NCI-H2171 (cell line): ENCODE measurements around the gene LRP11.
"Not testable (repeated sequence)": the region's sequence is repeated elsewhere in the genome, so short reads cannot be mapped to it uniquely, and the experiment has no call there.

Experiments used
- DNase-seq: peaks from one replicate; lab custom pipeline; 2025; lab: John Stamatoyannopoulos, UW

LRP11 gene

DNA sequence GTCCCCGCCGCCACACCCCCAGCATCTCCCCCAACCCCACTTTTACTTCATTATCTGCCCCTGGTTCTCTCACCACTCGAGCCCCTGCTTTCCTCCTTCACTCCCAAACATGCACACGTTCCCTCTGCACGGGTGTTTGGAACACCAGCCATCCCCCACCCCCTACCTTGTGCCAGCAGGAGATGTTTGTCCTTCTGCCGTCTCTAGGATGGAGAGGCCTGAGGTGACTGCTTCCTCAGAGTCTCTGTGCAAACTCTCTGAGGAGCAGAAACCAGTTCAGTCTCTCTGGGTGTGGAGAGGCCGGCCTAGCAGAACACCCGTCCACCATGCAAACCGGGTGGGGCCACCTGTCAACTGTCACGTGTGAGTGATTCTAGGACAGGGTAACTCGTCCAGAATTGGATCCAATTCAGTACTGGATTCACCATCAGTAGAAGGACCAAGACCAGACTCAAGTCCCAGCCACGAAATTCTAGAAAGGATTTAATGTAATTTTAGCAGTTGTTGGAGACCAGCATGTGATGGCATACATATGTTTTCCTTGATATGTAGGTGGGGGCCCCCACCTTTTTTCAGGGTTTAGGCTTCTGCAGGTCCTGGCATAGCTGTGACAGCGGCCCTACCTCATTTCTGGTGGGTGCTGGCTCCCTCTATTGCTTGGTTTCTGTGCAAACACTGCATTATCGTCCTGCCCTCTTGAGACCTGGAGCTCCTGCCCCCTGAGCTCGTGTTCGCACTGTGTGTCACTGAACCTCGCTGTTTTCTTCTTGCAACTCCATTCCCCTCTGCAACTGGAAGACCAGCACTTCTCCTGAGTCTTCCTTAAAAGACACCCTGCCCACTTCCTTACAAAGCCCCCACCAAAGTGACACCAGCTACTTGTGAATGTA, 33.9 kb upstream of the LRP11 start, which contains the start of gene RAET1E:
TSS of gene RAET1E (minus strand) at position 259 of the 890 bp plus-strand sequence. CDS start 7,212 bp downstream, outside the sequence.
- no peak for DNase-seq

GRCh38 chr6:149897015-149897697, 33.0 kb upstream of the LRP11 start:
- DNase-seq = no peak

DNA sequence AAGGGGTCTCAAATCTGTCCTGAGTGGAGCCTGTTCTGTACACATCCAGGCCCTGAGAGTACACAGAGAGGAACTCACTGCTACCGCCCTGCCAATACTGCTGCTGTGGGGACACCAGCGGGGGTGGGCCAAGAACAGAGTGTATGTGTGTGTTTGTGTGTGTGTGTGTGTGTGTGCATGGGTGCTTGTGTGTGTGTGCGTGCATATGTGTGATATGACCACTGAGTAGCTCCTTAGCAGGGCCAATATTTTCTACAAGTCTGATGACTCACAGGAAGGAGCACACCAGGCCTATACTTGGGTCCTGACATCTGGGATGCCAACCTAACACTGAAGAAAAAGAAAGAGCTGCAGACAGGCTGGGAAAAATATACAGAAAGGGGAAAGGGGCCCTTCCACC, 32.3 kb upstream of the LRP11 start:
- no peak for DNase-seq

DNA sequence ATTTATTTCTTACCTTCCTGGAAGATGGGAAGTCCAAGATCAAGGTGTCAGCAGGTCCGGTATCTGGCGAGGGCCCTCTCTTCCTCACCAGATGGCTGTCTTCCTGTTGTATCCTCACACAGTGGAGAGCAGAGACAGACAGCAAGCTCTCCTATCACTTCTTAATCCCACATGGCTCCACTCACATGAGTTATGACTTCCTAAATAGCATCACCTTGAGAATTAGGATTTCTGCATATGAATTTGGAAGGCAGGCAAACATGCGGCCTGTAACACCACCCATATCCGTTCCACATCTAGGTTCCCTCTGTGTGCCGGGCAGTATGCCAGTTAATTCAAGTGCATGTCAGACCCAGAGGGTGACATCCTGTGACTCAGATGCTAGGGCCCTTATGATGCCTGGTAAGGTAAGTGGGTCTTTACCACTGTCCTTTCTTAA, 31.7 kb upstream of the LRP11 start:
- DNase-seq = no peak

DNA sequence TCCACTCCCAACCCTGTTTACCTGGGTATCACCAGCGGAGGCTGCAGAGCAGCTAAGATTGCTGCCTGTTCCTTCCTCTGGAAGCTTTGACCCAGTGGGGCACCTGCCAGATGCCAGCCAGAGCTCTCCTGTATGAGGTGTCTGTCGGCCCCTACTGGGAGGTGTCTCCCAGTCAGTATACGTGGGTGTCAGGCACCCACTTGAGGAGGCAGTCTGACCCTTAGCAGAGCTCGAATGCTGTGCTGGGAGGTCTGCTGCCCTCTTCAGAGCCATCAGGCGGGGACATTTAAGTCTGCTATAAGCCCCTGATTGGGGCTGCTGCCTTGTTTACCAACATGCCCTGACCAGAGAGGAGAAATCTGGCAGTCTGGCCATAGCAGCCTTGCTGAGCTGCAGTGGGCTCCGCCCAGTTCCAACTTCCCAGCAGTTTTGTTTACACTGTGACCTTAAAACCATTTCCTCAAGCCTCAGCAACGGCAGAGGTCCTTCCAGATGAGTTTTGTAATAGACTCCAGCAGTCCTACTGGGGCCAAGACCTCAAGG, 31.0 kb upstream of the LRP11 start:
- no peak for DNase-seq

GRCh38 chr6:149891864-149892263, 27.7 kb upstream of the LRP11 start:
- DNase-seq = not testable (repeated sequence)

GRCh38 chr6:149891259-149891658, 27.1 kb upstream of the LRP11 start:
- no peak for DNase-seq

- DNase-seq = no peak
These were observed 26.5 kb upstream of the LRP11 start for GRCh38 chr6:149890629-149891045.

GRCh38 chr6:149889326-149889725, 25.2 kb upstream of the LRP11 start:
- no peak for DNase-seq

GRCh38 chr6:149888659-149889058, 24.5 kb upstream of the LRP11 start:
- no peak for DNase-seq

GRCh38 chr6:149888093-149888492, 23.9 kb upstream of the LRP11 start:
- DNase-seq = no peak

DNA sequence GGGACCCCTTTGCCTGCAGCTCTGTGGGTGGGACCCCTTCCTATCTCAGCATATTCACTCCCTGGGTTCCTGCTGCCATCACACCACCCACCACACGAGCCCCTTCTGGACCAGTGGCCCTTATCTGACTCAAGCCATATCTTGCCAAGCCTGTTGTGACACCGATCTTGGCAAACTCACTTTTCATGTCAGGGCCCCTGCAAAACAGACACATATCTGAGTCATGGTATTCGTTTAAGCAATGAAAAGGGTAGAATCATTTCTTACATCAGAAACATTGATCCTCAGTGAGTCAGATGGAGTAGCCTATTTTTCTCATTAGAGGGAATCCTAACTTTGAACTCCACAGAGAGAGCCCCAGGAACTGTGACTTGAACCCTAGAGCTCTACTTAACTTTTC, 23.2 kb upstream of the LRP11 start:
- no peak for DNase-seq

DNA sequence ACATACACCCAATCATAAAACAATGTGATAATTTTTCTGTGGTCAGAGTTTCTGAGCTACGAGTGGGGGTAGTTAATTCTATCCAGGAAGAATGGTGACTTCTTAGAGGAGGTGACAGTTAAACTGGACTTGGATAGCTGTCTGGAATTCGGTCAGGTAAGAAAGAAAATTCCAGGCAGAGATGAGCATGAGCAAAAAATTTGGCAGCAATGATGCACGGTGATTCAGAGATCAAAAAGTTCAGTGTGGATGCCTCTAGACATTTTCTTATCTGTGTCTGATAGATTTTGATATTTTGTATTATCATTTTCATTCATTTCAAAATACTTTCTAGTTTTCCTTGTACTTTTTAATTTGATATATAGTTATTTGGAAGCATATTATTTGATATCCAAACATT, 21.7 kb upstream of the LRP11 start:
- DNase-seq = no peak

GRCh38 chr6:149884617-149885016, 20.5 kb upstream of the LRP11 start:
- no peak for DNase-seq

- DNase-seq = no peak
These were observed 20.1 kb upstream of the LRP11 start for GRCh38 chr6:149884215-149884614.

GRCh38 chr6:149881860-149882259, 17.7 kb upstream of the LRP11 start:
- no peak for DNase-seq

GRCh38 chr6:149881066-149881766, 17.1 kb upstream of the LRP11 start:
- DNase-seq = no peak

DNA sequence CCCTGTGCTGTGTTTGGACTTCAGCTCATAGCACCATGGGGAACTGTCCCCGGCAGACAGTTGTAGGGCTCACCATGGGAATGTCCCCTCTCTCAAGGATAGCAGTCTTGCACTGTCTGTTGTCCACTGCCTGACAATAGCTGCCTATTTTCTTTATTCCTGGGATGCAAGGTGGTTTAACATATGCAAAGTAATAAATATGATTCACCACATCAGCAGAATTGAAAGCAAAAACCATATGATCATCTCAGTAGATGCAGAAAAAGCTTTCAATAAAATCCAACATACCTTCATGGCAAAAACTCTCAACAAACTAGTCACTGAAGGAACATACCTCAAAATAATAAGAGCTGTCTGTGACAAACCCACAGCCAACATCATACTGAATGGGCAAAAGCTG, 13.5 kb upstream of the LRP11 start:
- no peak for DNase-seq

- no peak for DNase-seq
These were observed 12.2 kb upstream of the LRP11 start for GRCh38 chr6:149876241-149876933.

DNA sequence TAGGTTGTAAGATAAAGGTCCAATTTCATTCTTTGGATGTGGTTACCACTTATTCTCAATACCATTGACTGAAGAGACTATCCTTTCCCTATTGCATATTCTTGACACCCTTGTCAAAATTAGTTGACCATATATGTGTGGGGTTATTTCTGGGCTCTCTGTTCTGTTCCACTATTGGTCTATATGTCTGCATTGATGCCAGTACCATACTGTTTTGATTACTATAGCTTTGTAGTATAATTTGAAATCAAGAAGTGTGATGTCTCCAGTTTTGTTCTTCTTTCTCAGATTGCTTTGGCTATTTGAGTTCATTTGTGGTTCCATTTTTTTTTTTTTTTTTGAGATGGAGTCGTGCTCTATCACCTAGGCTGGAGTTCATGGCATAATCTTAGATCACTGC, 8.1 kb upstream of the LRP11 start:
- DNase-seq = no peak

DNA sequence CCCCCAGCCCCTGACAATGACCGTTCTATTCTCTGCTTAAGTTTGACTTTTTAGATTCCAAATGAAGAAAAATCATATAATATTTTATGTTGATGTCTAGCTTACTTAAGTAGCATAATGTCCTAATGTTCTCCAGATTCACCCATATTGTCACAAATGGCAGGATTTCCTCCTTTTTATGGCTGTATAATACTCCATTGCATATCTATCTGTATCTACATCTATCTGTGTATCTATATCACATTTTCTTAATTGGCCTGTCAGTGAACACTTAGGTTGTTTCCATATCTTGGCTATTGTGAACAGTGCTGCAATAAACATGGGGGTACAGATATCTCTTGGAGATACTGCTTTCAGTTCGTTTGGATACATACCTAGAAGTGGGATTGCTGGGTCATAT, 7.0 kb upstream of the LRP11 start:
- no peak for DNase-seq
